K562 (cell line): ENCODE measurements around the gene TEX14. TPM values are rescaled to one million over a fixed set of nuclear protein-coding genes. Genes with fewer than 3 reads are reported as not detected.
A peak's percentile ranks its signal among the peaks of the same experiment; 100 is the strongest.

Experiments used
- CBX1 ChIP-seq: sonication (generic); IDR thresholded peaks from 2 replicates; pipeline ENCODE4 v1.6.1; 2016; ENCODE audit warnings: antibody characterized with exemption, low read depth, mild to moderate bottlenecking
- DIDO1 ChIP-seq: fragments of 450-650 bp; IDR thresholded peaks from 2 replicates; pipeline ENCODE4 v1.6.1; 2016; ENCODE audit warnings: low read depth, missing biosample characterization, missing genetic modification characterization
- ELF1 ChIP-seq: fragments of 200-800 bp; sonication (Bioruptor generic); IDR thresholded peaks from 2 replicates; pipeline ENCODE4 v1.6.1; 2016; ENCODE audit warnings: missing genetic modification characterization, missing compliant biosample characterization
- FIP1L1 ChIP-seq: fragments of 200-400 bp; formaldehyde crosslinking; IDR thresholded peaks from 2 replicates; pipeline ENCODE4 v1.6.1; 2018; ENCODE audit warnings: mild to moderate bottlenecking, low read depth, low read length; ENCODE audit not compliant: poor library complexity, severe bottlenecking
- HCFC1 ChIP-seq: IDR thresholded peaks from 2 replicates; pipeline ENCODE4 v1.6.1; 2012; ENCODE audit warnings: low read depth, low read length, improper control_type of control experiment
- MAFF ChIP-seq: IDR thresholded peaks from 2 replicates; pipeline ENCODE4 v1.6.1; 2012; ENCODE audit warnings: low read length, improper control_type of control experiment
- MAZ ChIP-seq, 2 experiments: fragments of 450-650 bp in 1 of 2; sonication (generic) in 1 of 2; formaldehyde crosslinking; IDR thresholded peaks in 1 of 2; conservative IDR thresholded peaks in 1 of 2; 2 replicates each; pipeline versions ENCODE4 v1.4.0 to v1.5.0; 2020; ENCODE audit warnings: mild to moderate bottlenecking in 1 of 2, missing genetic modification reagents in 1 of 2
- NR2C2 ChIP-seq, 2 experiments: fragments of 200-800 bp in 1 of 2; sonication (Bioruptor generic) in 1 of 2; sonication (generic) in 1 of 2; formaldehyde crosslinking in 1 of 2; IDR thresholded peaks; 2 replicates each; pipeline versions ENCODE4 v1.6.1 to v1.8.0; 2016 to 2022; ENCODE audit warnings: mild to moderate bottlenecking in 1 of 2, missing compliant biosample characterization in 1 of 2, missing genetic modification characterization in 1 of 2, missing genetic modification reagents in 1 of 2
- NUFIP1 ChIP-seq: fragments of 450-650 bp; IDR thresholded peaks from 2 replicates; pipeline ENCODE4 v1.6.1; 2018; ENCODE audit not compliant: partially characterized antibody
- PHB2 ChIP-seq: fragments of 450-650 bp; IDR thresholded peaks from 2 replicates; pipeline ENCODE4 v1.6.1; 2017; ENCODE audit warnings: low read depth
- PHF21A ChIP-seq: fragments of 450-650 bp; IDR thresholded peaks from 2 replicates; pipeline ENCODE4 v1.6.1; 2017; ENCODE audit warnings: low read depth, borderline replicate concordance
- POLR2H ChIP-seq: IDR thresholded peaks from 2 replicates; pipeline ENCODE4 v1.6.1; 2016; ENCODE audit warnings: missing genetic modification characterization, low read depth, mild to moderate bottlenecking, control low read depth, missing compliant biosample characterization, moderate library complexity
- POLR3G ChIP-seq: IDR thresholded peaks from 2 replicates; pipeline ENCODE4 v1.6.1; 2011; ENCODE audit not compliant: insufficient read length, insufficient replicate concordance; ENCODE audit errors: extremely low read depth
- SMARCC2 ChIP-seq: fragments of 450-650 bp; IDR thresholded peaks from 2 replicates; pipeline ENCODE4 v1.6.1; 2017; ENCODE audit warnings: antibody characterized with exemption, moderate library complexity, mild to moderate bottlenecking, low read depth
- SMC3 ChIP-seq: conservative IDR thresholded peaks from 2 replicates; pipeline ENCODE4 v1.6.1; 2011; ENCODE audit warnings: low read depth, low read length, improper control_type of control experiment; ENCODE audit not compliant: insufficient read depth
- SNRNP70 ChIP-seq: fragments of 200-400 bp; formaldehyde crosslinking; optimal IDR thresholded peaks from 2 replicates; pipeline ENCODE3; 2017; ENCODE audit warnings: low read depth, low read length
- ZC3H11A ChIP-seq: IDR thresholded peaks from 2 replicates; pipeline ENCODE4 v1.6.1; 2012; ENCODE audit warnings: low read depth, low read length, improper control_type of control experiment
- ZNF324 ChIP-seq: fragments of 250-450 bp; sonication (Bioruptor Pico); IDR thresholded peaks from 2 replicates; pipeline ENCODE4 v1.4.0; 2020; ENCODE audit warnings: mild to moderate bottlenecking
- ZNF778 ChIP-seq: fragments of 450-650 bp; formaldehyde crosslinking; IDR thresholded peaks from 2 replicates; pipeline ENCODE4 v1.4.0; 2020; ENCODE audit warnings: mild to moderate bottlenecking, moderate library complexity
- polyA plus RNA-seq, 8 experiments: library from polyadenylated mRNA; depleted of rRNA in 4 of 8; stranded (reverse) in 5 of 8; unstranded in 3 of 8; fragments of >200 nt; fragmentation: Nextera tagmentation in 2 of 8; fragmentation: Illumina TruSeq in 1 of 8; extraction: Ambion mirVana in 2 of 8; extraction: Trizol in 1 of 8; gene quantifications; 2 replicates each; pipeline versions ENCODE4 v1.2.1 to v1.2.3, GENCODE V29; 2011 to 2014; ENCODE audit warnings: inconsistent platforms in 1 of 8, missing spikeins in 1 of 8
- total RNA-seq, 7 experiments: library from RNA; depleted of rRNA in 6 of 7; stranded (reverse); fragments of >200 nt in 6 of 7; fragmentation: Illumina TruSeq in 2 of 7; extraction: Trizol in 2 of 7; gene quantifications; 2 replicates each; pipeline versions ENCODE4 v1.2.1 to v1.2.3, GENCODE V29; 2011 to 2021; ENCODE audit warnings: low replicate concordance in 1 of 7
- TF ChIP-seq, protein P1 (sequence below), 3 experiments: fragments of 200-800 bp in 1 of 3; fragments of 250-450 bp in 1 of 3; fragments of 450-650 bp in 1 of 3; sonication (Bioruptor Pico) in 1 of 3; sonication (Bioruptor generic) in 1 of 3; formaldehyde crosslinking in 1 of 3; IDR thresholded peaks; 2 replicates each; pipeline versions ENCODE4 v1.6.1 to v1.8.0; 2016 to 2022; ENCODE audit warnings: mild to moderate bottlenecking in 2 of 3, missing genetic modification characterization in 2 of 3, missing compliant biosample characterization in 1 of 3, moderate library complexity in 1 of 3
- TF ChIP-seq, protein P2 (sequence below): sonication (generic); formaldehyde crosslinking; IDR thresholded peaks from 2 replicates; pipeline ENCODE4 v1.8.0; 2023; ENCODE audit warnings: mild to moderate bottlenecking, missing genetic modification reagents

Gene TEX14
- total and polyA plus RNA-seq, 9 of the 15 experiments (the other 6 are each of a cell fraction or from before 2014, with no cell fraction given): 0.05 to 0.12 (median 0.09) TPM; not detected in 1

DNA sequence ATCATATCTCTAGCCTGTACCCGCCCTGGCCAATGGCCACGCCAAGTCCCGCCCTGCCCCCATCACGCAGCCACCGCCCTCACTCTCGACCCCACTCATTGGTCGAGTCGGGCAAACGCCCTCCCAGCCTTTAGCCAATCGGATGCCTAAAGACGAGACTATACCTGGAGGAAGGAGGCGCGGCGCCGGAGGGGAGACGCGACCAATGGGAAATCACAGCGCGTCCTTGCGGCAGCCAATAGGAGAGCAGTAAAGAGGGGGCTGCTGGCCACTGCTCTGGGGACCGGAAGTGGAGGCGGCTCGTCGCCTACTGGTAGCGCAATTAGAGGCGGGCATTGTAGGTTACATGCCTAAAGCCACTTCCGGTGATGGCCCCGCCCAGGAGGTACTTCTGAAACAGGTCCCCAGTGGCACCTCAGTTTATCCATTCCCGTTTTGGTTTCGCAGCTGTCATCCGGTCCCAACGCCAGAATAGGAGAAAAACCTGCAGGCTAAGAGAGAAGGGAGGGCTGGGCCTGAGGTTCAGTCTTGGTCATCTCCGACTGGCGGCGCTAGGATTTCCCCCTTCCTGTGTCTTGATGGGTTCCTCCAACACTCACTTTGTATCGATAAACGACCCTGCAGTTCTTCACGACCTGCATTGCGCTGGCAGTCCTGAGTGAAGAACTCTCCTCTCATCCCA is 173.8 kb downstream of the TEX14 start (continued):
- TF ChIP-seq NUFIP1 (no peak), DIDO1 (tag) (peak; percentile 84; the same call in 1 of the 2 replicates), ZNF324 (no peak), PHF21A (no peak), MAFF (no peak), FIP1L1 (no peak), MAZ (CRISPR knock-in tag; conservative IDR thresholded peaks at IDR 0.05 in 1 of 2, IDR thresholded peaks at IDR 0.05 in 1 of 2) (peak in 1 of 2 experiments; percentile 24; a peak in 1 of 4 replicates), NR2C2 (CRISPR knock-in tag; IDR thresholded peaks at IDR 0.05) (peak; percentile 49; the same call in 1 of the 2 replicates), NR2C2 (tag; IDR thresholded peaks at IDR 0.05) (peak; percentile 96), POLR3G (no peak), SMARCC2 (peak; percentile 30; the same call in 1 of the 2 replicates), PHB2 (no peak), ELF1 (tag) (peak; percentile 97), SMC3 (no peak), SNRNP70 (no peak), ZNF778 (CRISPR knock-in tag) (no peak), CBX1 (no peak), POLR2H (tag) (no peak), HCFC1 (peak; percentile 78), ZC3H11A (no peak)
- TF ChIP-seq, protein P1, sequence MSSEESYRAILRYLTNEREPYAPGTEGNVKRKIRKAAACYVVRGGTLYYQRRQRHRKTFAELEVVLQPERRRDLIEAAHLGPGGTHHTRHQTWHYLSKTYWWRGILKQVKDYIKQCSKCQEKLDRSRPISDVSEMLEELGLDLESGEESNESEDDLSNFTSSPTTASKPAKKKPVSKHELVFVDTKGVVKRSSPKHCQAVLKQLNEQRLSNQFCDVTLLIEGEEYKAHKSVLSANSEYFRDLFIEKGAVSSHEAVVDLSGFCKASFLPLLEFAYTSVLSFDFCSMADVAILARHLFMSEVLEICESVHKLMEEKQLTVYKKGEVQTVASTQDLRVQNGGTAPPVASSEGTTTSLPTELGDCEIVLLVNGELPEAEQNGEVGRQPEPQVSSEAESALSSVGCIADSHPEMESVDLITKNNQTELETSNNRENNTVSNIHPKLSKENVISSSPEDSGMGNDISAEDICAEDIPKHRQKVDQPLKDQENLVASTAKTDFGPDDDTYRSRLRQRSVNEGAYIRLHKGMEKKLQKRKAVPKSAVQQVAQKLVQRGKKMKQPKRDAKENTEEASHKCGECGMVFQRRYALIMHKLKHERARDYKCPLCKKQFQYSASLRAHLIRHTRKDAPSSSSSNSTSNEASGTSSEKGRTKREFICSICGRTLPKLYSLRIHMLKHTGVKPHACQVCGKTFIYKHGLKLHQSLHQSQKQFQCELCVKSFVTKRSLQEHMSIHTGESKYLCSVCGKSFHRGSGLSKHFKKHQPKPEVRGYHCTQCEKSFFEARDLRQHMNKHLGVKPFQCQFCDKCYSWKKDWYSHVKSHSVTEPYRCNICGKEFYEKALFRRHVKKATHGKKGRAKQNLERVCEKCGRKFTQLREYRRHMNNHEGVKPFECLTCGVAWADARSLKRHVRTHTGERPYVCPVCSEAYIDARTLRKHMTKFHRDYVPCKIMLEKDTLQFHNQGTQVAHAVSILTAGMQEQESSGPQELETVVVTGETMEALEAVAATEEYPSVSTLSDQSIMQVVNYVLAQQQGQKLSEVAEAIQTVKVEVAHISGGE (CRISPR knock-in tag; IDR thresholded peaks at IDR 0.05): peak; percentile 89 to 99 (median 98)
- TF ChIP-seq, protein P2, sequence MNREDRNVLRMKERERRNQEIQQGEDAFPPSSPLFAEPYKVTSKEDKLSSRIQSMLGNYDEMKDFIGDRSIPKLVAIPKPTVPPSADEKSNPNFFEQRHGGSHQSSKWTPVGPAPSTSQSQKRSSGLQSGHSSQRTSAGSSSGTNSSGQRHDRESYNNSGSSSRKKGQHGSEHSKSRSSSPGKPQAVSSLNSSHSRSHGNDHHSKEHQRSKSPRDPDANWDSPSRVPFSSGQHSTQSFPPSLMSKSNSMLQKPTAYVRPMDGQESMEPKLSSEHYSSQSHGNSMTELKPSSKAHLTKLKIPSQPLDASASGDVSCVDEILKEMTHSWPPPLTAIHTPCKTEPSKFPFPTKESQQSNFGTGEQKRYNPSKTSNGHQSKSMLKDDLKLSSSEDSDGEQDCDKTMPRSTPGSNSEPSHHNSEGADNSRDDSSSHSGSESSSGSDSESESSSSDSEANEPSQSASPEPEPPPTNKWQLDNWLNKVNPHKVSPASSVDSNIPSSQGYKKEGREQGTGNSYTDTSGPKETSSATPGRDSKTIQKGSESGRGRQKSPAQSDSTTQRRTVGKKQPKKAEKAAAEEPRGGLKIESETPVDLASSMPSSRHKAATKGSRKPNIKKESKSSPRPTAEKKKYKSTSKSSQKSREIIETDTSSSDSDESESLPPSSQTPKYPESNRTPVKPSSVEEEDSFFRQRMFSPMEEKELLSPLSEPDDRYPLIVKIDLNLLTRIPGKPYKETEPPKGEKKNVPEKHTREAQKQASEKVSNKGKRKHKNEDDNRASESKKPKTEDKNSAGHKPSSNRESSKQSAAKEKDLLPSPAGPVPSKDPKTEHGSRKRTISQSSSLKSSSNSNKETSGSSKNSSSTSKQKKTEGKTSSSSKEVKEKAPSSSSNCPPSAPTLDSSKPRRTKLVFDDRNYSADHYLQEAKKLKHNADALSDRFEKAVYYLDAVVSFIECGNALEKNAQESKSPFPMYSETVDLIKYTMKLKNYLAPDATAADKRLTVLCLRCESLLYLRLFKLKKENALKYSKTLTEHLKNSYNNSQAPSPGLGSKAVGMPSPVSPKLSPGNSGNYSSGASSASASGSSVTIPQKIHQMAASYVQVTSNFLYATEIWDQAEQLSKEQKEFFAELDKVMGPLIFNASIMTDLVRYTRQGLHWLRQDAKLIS (CRISPR knock-in tag): no peak
